Nephron progenitor cell (in vitro differentiated cells): ENCODE data around the gene PTPN5.

Experiments
- DNase-seq: peaks from one replicate; pipeline ENCODE4 v3.0.0; 2021
- H3K27ac Mint-ChIP-seq: 2 replicates; pipeline ENCODE4 v1.8.0; 2021; ENCODE audit warnings: mild to moderate bottlenecking, moderate library complexity, mixed read lengths
- H3K27me3 Mint-ChIP-seq: 2 replicates; pipeline ENCODE4 v1.8.0; 2021; ENCODE audit warnings: mild to moderate bottlenecking, low read depth, mixed read lengths; ENCODE audit not compliant: poor library complexity
- H3K36me3 Mint-ChIP-seq: 2 replicates; pipeline ENCODE4 v1.8.0; 2021; ENCODE audit warnings: low read depth, mixed read lengths
- H3K4me1 Mint-ChIP-seq: 2 replicates; pipeline ENCODE4 v1.8.0; 2021; ENCODE audit warnings: mixed read lengths
- H3K4me3 Mint-ChIP-seq: 2 replicates; pipeline ENCODE4 v1.8.0; 2021; ENCODE audit warnings: mild to moderate bottlenecking, moderate library complexity, mixed read lengths
- H3K9me3 Mint-ChIP-seq: 2 replicates; pipeline ENCODE4 v1.8.0; 2021; ENCODE audit warnings: mild to moderate bottlenecking, moderate library complexity, mixed read lengths
- TF ChIP-seq, protein P1 (sequence below): fragments of 200-600 bp; sonication (generic); IDR thresholded peaks from 2 replicates; pipeline ENCODE4 v1.5.0; 2021; ENCODE audit warnings: antibody characterized with exemption

Gene PTPN5

GRCh38 chr11:18754308-18754707, 37.3 kb downstream of the PTPN5 start:
- Mint-ChIP-seq H3K27ac (no peak overlapping the region), H3K4me3 (no peak overlapping the region), H3K27me3 (peaks cover 14% of the 10 kb centered on the region), H3K9me3 (no peaks in the 10 kb centered on the region), H3K36me3 (no peaks in the 10 kb centered on the region), H3K4me1 (peaks cover 7% of the 10 kb centered on the region)
- no peak for DNase-seq
- TF ChIP-seq, protein P1, sequence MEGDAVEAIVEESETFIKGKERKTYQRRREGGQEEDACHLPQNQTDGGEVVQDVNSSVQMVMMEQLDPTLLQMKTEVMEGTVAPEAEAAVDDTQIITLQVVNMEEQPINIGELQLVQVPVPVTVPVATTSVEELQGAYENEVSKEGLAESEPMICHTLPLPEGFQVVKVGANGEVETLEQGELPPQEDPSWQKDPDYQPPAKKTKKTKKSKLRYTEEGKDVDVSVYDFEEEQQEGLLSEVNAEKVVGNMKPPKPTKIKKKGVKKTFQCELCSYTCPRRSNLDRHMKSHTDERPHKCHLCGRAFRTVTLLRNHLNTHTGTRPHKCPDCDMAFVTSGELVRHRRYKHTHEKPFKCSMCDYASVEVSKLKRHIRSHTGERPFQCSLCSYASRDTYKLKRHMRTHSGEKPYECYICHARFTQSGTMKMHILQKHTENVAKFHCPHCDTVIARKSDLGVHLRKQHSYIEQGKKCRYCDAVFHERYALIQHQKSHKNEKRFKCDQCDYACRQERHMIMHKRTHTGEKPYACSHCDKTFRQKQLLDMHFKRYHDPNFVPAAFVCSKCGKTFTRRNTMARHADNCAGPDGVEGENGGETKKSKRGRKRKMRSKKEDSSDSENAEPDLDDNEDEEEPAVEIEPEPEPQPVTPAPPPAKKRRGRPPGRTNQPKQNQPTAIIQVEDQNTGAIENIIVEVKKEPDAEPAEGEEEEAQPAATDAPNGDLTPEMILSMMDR: no peak

- Mint-ChIP-seq H3K27ac (no peak overlapping the region), H3K27me3 (peaks cover 14% of the 10 kb centered on the region), H3K9me3 (no peaks in the 10 kb centered on the region), H3K4me3 (no peak overlapping the region), H3K36me3 (no peaks in the 10 kb centered on the region), H3K4me1 (peaks cover 12% of the 10 kb centered on the region)
- no peak for DNase-seq
- TF ChIP-seq, protein P1: no peak
Measured at GRCh38 chr11:18752502-18752901, 39.1 kb downstream of the PTPN5 start.

DNA sequence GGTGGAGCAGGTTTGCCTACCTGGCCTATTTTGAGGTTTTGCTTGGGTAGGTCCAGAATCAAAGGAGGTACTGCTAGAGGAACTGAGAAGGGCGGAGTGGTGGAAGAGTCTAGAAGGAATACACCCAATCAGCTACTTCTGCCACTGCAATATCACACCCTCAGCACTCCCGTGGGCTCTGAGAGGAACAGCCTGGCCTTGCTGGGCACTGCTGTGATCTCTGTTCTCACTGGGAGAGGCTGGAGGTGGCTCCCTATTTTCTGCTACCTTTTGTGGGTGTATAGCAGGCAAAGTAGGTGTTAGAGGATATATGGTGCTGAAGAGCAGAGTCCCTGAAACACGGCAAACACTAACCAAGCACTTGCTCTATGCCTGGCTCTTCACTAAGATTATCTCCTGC, 40.7 kb downstream of the PTPN5 start:
- Mint-ChIP-seq H3K36me3 (no peaks in the 10 kb centered on the region), H3K27me3 (peaks cover 18% of the 10 kb centered on the region), H3K9me3 (no peaks in the 10 kb centered on the region), H3K4me3 (no peak overlapping the region), H3K4me1 (peaks cover 12% of the 10 kb centered on the region), H3K27ac (no peak overlapping the region)
- TF ChIP-seq, protein P1: no peak
- DNase-seq: no peak

DNA sequence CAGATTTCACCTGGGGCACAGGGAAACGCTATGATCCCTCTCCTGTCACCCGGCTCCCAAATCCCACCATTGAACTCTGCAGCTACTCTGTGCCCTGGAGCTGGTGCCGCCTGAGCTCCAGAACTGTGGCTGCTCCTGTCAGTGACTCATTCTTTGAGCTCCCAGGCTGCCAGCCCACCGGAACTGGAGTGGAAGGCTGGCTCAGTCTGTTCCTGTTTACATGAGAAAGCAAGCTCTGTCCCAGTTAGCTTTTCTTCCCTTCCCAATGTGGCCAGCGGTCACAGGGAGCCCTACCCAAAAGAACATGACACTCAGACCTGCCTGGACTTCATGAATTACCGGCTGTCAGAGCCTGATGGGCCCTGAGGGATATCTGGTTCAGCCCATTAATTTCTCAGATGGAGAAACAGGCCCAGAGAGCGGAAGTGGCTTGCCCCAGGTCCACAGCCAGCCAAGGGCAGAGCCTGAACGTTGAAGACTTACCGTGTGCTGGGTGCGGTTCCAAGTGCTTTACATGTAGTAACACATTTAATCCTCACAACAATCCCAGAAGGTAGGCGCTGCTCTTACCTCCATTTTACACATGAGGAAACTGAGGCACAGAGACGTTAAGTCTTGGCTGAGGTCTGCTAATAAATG, 41.8 kb downstream of the PTPN5 start:
- H3K4me1 Mint-ChIP-seq: peaks cover 12% of the 10 kb centered on the region
- no peaks in the 10 kb centered on the region for H3K9me3 Mint-ChIP-seq
- H3K27me3 Mint-ChIP-seq: peaks cover 18% of the 10 kb centered on the region
- TF ChIP-seq, protein P1: no peak
- no peak overlapping the region for H3K27ac Mint-ChIP-seq
- no peak overlapping the region for H3K4me3 Mint-ChIP-seq
- H3K36me3 Mint-ChIP-seq: no peaks in the 10 kb centered on the region
- no peak for DNase-seq

DNA sequence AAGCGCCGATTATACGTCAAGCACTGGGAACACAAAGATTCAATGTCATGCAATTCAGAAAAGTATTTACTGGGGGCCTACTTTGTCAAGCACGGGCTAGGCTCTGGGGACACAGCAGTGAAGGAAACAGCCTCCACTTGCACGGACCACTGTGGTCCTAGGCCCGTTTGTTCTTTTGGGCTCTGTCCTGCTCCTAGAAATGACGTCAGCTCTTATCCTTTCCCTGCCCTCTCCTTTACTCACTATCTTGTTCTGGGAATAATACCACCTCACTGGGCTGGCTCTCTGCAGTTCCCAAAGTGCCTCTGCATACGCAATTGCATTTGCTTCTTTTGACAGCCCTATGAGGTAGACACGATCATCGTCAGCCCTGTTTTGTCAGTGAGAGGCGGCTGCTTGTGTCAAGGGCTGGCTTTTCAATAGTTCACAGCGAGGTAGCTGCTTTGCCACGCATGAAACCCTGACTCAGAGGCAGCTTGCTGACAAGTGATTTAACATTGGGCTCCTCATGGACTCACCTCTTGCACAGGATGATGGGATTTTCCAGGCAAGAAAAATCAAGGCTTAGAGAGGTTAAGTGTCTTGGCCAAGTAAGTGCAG, 42.7 kb downstream of the PTPN5 start:
- Mint-ChIP-seq H3K36me3 (no peaks in the 10 kb centered on the region), H3K9me3 (no peaks in the 10 kb centered on the region), H3K4me1 (peaks cover 12% of the 10 kb centered on the region), H3K4me3 (no peak overlapping the region), H3K27me3 (peaks cover 17% of the 10 kb centered on the region), H3K27ac (no peak overlapping the region)
- no peak for DNase-seq
- TF ChIP-seq, protein P1: no peak

DNA sequence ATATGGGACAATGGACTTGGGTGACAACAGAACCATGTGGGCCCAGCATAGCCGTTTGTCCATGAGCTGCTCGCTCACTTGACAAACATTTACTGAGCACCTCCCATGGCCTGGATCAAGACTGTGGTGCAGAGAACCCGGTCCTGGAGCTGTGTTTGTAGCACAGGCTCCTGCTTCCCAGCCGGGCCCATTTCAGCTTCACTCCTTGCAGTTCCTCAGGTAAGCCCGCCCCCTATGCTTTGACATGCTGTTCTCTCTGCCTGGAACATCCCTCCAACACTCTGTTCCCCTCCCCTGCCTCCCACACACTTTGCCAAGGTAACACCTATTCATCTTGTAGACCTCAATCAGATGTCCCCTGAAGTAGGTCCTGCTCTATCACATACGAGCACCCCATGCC, 46.3 kb downstream of the PTPN5 start:
- H3K9me3 Mint-ChIP-seq: no peaks in the 10 kb centered on the region
- H3K27me3 Mint-ChIP-seq: peaks cover 4% of the 10 kb centered on the region
- H3K27ac Mint-ChIP-seq: no peak overlapping the region
- peaks cover 12% of the 10 kb centered on the region for H3K4me1 Mint-ChIP-seq
- no peaks in the 10 kb centered on the region for H3K36me3 Mint-ChIP-seq
- H3K4me3 Mint-ChIP-seq: no peak overlapping the region
- TF ChIP-seq, protein P1: no peak
- no peak for DNase-seq
